Tibial nerve (tissue), 4 donors: ENCODE measurements around the gene INSYN2B.

Source experiments
- EP300 ChIP-seq, 2 donors: sonication (generic); formaldehyde crosslinking; IDR thresholded peaks; one replicate each; pipeline ENCODE4 v1.6.1; 2017; ENCODE audit warnings: antibody characterized with exemption in 2 of 2, mild to moderate bottlenecking in 1 of 2
- TF ChIP-seq, protein P1 (sequence below), 5 experiments: fragments of 200-600 bp in 3 of 5; fragments of 450-650 bp in 2 of 5; sonication (generic) in 3 of 5; IDR thresholded peaks; one replicate each; pipeline ENCODE4 v1.5.1; 2016 to 2019; ENCODE audit warnings: antibody characterized with exemption in 5 of 5, mild to moderate bottlenecking in 3 of 5, moderate library complexity in 2 of 5

GRCh38 chr5:169895926-169896325, 84.4 kb downstream of the INSYN2B start:
- TF ChIP-seq EP300 (IDR thresholded peaks at IDR 0.05) = no peak
- TF ChIP-seq, protein P1, sequence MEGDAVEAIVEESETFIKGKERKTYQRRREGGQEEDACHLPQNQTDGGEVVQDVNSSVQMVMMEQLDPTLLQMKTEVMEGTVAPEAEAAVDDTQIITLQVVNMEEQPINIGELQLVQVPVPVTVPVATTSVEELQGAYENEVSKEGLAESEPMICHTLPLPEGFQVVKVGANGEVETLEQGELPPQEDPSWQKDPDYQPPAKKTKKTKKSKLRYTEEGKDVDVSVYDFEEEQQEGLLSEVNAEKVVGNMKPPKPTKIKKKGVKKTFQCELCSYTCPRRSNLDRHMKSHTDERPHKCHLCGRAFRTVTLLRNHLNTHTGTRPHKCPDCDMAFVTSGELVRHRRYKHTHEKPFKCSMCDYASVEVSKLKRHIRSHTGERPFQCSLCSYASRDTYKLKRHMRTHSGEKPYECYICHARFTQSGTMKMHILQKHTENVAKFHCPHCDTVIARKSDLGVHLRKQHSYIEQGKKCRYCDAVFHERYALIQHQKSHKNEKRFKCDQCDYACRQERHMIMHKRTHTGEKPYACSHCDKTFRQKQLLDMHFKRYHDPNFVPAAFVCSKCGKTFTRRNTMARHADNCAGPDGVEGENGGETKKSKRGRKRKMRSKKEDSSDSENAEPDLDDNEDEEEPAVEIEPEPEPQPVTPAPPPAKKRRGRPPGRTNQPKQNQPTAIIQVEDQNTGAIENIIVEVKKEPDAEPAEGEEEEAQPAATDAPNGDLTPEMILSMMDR (IDR thresholded peaks at IDR 0.05) = no peak
